Measurements from ENCODE around the gene KIRREL3.

The KIRREL3 gene

DNA sequence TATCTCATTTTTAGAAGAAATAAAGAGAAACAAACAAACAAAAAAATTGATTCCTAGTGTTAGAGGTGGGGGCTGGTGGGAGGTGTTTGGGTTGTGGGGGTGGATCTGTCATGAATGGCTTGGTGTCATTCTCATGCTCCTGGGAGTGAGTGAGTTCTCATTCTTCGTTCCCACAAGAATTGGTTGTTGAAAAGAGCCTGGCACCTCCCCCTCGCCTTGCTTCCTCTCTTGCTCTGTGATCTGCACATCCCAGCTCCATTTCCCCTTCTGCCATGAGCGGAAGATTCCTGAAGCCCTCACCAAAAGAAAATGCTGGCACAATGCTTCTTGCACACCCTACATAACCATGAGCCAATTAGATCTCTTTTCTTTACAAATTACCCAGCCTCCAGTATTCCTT lies 367.2 kb downstream of the KIRREL3 start:
- no peak overlapping the region for H3K27ac ChIP-seq
- TF ChIP-seq ZFX (IDR thresholded peaks at IDR 0.05), result no peak
- no peak for TF ChIP-seq CTCF (conservative IDR thresholded peaks at IDR 0.05)

DNA sequence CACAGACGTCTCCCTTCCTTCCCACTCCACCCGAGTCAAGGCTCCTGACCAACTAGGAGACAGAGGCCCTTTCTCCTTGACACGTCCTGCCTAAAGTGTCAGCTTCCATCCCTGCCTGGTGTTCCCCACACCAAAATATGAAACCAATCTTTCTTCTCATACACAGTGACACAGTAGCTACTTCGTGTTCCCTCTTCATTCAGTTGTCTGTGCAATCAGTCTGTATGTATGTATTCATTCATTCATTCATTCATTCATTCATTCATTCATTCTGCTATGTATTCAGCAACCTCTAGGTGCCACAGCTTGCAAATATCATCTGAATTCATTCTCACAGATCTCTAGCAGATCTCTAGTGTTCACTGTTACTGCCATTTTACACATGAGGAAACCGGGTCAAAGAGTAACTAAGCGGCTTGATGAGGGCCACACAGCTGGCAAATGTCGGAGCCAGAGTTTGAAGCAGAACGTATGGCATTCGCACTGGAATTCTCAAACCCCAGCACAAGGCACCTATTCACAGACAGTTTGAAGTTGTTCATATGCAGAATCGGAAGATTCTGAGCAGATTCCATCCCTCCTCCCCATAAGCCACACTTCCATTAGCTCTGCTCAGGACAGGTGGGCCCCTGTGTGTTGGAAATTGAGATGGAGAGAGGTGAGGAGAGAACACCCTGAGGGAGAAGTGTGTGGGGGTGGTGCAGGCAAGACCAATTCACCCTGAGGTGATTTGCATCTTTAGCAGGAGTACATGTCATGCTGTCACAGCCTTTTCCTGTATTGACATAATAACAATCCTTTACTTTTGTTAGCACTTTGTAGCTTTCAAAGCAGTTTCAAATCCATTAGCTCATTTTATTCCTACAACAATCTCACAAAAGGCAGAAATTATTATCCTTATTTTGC lies 369.4 kb downstream of the KIRREL3 start:
- no peak overlapping the region for H3K27ac ChIP-seq
- TF ChIP-seq CTCF (conservative IDR thresholded peaks at IDR 0.05), result no peak
- no peak for TF ChIP-seq ZFX (IDR thresholded peaks at IDR 0.05)

DNA sequence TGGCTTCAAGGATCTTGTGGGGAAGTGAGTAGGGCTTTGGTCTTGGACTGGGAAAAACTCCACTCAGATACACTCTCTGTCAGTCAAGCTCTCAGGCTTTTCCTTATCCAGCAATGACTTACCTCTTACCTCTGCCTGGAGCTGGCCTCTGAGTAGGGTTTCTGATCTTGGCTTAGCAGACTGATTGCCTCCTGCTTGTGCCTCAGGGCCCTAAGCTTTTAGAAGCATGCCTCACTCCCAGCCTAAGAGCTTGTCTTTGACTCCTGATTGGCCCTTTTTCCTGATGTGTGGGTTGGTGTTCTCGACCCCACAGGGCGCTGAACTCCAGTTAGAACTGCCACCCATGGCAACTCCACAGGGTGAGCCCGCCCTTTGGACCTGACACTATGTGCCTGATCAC lies 370.1 kb downstream of the KIRREL3 start:
- TF ChIP-seq CTCF (conservative IDR thresholded peaks at IDR 0.05) (no peak), ZFX (IDR thresholded peaks at IDR 0.05) (no peak)
- no peak overlapping the region for H3K27ac ChIP-seq

- H3K27ac ChIP-seq, result no peak overlapping the region
Observed at GRCh38 chr11:126628790-126629621, 371.6 kb downstream of the KIRREL3 start.

DNA sequence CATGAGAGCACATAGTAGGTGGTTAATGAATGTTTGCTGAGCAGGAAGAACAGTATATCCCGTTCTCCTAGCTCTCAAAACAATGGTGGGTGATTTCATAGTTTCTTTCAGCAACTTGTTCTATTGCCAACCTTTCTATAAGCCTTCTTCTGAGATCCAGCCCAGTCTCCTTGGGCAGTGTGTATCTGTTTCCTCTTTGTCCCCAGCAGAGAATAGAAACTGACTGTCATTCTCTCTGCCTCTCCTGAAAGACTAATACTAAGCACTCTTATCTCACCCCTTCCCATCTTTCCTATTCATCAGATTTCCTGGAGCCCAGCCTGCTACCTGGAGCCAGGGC lies 372.1 kb downstream of the KIRREL3 start:
- no peak overlapping the region for H3K27ac ChIP-seq
- TF ChIP-seq CTCF (conservative IDR thresholded peaks at IDR 0.05) (no peak), ZFX (IDR thresholded peaks at IDR 0.05) (no peak)

More at GRCh38 chr11:126628790-126629621, 371.6 kb downstream of the KIRREL3 start:
- no peak for TF ChIP-seq CTCF (conservative IDR thresholded peaks at IDR 0.05)
- TF ChIP-seq ZFX (IDR thresholded peaks at IDR 0.05), result no peak

DNA sequence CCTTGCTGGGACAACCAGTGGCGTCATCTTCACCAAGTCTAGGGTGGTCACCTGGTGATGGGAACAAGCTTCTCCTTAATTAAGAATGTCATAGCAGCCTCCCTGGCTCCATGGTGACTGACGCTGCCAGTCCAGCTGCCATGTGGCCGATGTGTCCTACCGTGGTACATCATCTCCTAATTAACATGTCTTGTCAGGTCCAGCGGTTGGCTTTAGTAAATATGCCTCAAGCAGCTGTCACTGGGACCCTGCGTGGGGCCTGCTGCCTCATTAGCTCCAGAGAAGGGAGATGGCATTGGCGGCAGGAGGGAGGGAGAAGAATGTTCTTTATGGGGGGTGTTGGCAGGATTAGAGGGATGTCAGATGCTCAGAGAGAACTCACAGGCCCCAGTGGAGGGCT lies 373.1 kb downstream of the KIRREL3 start:
- TF ChIP-seq ZFX (IDR thresholded peaks at IDR 0.05) (no peak), CTCF (conservative IDR thresholded peaks at IDR 0.05) (no peak)

DNA sequence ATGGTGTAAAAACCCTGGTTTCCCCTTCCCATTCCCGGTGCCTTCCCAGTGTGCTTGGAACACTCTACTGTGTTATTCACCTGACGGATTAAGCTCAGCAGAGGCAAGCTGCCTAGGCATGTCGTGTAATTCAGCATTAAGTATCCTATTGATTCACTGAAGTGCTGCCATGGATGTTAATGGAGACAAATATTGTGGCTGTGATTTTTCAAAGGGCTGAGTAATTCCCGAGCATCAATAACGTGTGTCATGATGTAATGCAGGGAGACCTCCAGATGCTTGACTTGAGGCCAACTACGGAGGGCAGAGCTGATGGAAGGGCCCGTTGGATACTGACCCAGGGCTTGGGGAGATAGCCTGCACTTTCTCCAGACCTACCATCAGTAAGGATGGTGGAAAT lies 376.1 kb downstream of the KIRREL3 start:
- H3K27ac ChIP-seq, result no peak overlapping the region
- TF ChIP-seq CTCF (conservative IDR thresholded peaks at IDR 0.05) (no peak), ZFX (IDR thresholded peaks at IDR 0.05) (no peak)

More for the DNA sequence above, 373.1 kb downstream of the KIRREL3 start:
- H3K27ac ChIP-seq, result no peak overlapping the region
